HL-60/S4 treated with retinoic acid at 250 ng/mL for 4 days and 3 days (cell line): ENCODE data around the gene PRX.

ENCODE experiments used
- in situ Hi-C: fragments of 300-500 bp; cut with MboI; formaldehyde crosslinking; loops from 2 replicates; pipeline ENCODE4 v1.7.0; 2022; ENCODE audit warnings: low sequenced_read_pairs

PRX gene

GRCh38 chr19:40369797-40370196 lies 43.4 kb downstream of the PRX start:
- in situ Hi-C loops, result no loop called here

GRCh38 chr19:40367577-40368434 lies 45.4 kb downstream of the PRX start:
- in situ Hi-C loops, result no loop called here

GRCh38 chr19:40366697-40367561 lies 46.2 kb downstream of the PRX start:
- in situ Hi-C loops, result no loop called here

GRCh38 chr19:40365613-40366401 lies 47.4 kb downstream of the PRX start:
- in situ Hi-C loops, result no loop called here

DNA sequence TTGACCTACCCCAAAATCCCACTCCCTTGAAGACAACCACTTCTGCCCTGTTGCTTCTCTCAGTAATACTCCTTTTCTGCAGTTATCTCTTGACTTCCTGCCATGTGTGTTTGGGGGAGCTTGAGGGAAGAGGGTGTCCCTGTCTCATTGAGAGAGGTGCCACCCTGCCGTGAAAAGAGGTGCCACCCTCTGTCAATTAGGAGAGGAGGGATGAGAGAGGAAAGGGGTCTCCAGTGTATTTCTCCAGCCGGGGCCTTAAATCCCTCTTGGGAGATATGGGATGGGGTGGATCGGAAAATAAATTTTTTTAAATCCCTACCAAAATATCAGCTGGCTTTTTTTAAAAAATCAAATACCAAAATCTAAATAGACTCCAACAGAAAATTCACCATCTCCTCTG lies 48.2 kb downstream of the PRX start:
- in situ Hi-C loops, result no loop called here

- in situ Hi-C loops, result no loop called here
Measured at GRCh38 chr19:40363069-40363468, 50.1 kb downstream of the PRX start.

DNA sequence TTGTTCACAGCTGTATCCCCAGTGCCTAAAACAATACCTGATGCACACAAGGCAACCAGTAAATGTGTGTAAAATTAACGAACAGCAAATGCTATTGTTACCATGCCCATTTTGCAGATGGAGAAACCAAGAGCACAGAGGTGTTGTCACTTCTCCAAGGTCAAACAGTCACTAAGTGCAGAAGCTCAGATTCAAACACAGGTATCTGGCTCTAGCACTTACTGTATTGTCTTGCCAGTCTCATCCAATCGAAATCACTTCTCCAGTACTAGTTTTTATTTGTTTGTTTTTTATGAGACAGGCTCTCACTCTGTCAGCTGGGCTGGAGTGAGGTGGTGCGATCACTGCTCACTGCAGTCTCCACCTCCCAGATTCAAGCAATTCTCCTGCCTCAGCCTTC lies 51.0 kb downstream of the PRX start:
- in situ Hi-C loops, result no loop called here

DNA sequence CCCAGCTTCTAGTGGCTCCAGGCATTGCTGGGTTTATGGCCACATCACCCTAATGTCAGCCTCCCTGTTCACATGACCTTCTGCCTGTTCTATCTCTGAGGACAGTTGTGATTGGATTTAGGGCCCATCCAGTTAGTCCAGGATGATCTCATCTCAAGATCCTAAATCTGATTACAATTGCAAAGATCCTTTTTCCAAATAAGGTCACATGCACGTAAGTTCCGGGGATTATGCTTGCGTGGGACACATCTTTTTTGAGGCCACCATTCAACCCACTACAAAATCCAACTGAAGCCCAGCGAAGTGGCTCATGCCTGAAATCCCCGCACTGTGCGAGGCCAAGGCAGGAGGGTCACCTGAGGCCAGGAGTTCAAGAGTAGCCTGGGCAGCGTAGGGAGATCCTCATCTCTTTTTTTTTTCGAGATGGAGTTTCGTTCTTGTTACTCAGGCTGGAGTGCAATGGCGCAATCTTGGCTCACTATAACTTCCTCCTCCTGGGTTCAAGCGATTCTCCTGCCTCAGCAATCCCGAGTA lies 52.4 kb downstream of the PRX start:
- in situ Hi-C loops, result no loop called here

DNA sequence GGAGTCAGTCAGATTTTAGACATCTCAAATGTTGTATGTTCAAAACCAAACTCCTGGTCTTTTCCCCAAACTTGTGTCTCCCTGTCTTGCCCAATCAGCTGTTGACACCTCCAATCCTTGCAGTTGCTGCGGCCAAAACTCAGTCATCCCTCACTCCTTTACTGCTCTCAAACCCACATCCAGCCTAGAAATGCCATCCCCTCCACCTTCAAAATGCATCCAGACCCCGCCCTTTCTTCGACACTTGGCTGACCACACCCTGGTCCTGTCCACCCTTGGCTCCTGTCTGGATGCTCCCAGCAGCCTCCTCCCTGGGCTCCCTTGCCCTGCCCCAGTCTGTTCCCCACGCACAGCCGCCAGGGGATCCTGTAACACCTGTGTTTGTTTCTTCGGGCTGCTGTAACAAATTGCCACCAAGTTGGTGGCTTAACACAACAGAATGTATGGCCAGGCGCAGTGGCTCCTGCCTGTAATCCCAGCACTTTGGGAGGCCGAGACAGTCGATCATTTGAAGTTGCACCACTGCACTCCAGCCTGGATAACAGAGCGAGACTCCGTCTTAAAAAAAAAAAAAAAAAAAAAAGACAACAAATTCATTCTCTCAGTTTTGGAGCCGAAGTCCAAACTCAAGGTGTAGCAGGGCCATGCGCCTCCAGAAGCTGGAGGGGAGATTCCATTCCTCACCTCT lies 53.0 kb downstream of the PRX start:
- in situ Hi-C loops, result no loop called here

DNA sequence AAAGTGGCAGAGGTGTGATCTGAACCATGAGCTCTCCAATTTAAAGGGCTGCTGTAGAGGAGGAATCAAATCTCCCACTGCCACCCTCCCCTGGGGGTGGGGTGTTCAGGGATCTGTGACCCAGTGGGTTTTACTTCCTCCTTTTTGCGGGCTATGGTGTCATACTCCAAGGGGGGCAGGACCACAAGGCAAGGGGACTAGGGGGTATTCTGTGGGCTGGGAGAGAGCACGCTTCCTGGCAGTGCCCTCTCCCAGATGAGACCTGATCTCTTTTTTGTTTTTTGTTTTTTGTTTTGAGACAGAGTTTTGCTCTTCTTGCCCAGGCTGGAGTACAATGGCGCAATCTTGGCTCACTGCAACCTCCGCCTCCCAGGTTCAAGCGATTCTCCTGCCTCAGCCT lies 54.4 kb downstream of the PRX start:
- in situ Hi-C loops, result no loop called here

- in situ Hi-C loops, result no loop called here
Measured at GRCh38 chr19:40357640-40358039, 55.5 kb downstream of the PRX start.

GRCh38 chr19:40356681-40357595 lies 56.2 kb downstream of the PRX start:
- in situ Hi-C loops, result no loop called here

DNA sequence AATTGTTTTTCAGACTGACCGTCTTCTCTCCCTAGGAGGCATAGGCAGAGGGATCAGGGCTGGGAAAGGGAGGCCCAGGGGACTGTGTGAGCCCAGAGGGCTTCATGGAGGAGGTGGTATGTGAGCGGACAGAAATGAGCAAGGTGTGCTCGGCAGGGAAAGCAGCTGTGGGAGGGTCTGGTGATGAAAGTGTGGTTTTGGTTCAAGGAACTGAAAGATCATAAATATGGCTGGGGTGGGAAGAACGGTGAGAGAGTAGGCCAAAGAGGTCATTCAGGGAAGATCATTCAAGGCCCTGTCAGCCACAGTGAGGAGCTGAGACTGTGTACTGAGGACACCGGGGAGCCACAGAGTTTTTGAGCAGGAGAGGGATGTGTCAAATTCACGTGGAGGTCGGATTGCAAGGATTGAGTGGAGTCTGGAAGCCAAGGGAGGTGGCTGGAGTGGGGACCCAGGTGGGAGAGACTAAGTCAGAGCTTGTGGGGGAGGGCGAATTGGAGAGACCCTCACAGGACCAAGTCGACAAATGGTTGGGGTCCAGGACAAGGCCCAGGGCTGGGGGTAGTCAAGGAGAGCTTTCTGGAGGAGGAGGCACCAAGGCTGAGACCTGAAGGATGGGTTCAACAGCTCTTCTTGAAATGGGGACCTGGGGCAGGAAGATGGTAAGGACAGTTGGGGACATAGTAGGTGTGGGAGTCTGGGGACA lies 57.0 kb downstream of the PRX start:
- in situ Hi-C loops, result no loop called here

DNA sequence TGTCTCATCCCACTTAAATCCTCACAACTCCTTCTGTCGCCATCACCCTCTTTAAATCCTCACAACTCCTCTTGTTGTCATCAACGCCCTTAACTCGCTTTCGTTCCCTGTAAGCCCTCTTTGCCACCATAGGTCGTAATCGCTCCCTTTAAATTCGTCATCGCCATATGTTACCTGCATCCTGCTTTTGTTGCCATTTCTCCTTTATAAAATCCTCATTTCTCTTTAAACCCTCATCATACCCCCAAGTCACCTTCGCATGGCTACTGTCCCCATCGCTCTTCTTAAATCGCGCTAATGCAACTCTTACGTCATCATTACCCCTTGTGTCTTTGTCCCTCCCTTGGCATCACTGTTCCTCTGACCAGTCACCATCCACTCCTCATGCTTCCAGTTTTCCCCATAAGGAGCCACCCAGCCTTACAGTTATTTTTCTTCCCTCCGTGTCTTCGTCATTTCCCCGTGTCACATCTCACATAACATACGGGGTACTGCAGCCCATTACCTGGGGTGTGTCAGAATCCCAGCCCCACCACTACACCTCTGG lies 64.1 kb downstream of the PRX start:
- in situ Hi-C loops, result no loop called here

GRCh38 chr19:40348125-40348913 lies 64.9 kb downstream of the PRX start, which contains the start of the genes C19orf47 and PLD3:
TSS of gene C19orf47 (minus strand) at chr19:40348397. CDS start at chr19:40341857, 6,540 bp downstream.
TSS of gene PLD3 (plus strand) at chr19:40348695. CDS start at chr19:40366484, 17,789 bp downstream.
- in situ Hi-C loops, result no loop called here

DNA sequence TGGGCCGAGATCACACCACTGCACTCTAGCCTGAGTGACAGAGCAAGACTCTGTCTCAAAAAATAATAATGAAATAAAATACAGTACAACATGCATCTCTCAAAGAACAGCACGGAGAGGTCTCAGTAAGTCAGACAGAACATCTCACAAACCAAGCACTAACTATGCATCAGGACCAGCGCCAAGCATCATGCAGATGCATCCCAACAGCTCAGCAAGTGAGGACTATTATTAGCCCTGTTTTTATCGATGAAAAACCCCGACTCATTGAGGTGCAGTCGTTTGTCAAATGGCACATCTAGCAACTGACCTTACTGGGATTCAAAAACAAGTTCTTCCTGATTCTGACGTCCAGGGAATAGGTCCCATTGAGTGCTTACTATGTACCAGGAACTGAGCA lies 68.8 kb downstream of the PRX start:
- in situ Hi-C loops, result no loop called here
